B cell (primary cell): Measurements from ENCODE around the gene DLK1.

Experiments
- EZH2 ChIP-seq: IDR thresholded peaks from 2 replicates; pipeline ENCODE4 v1.6.1; 2012; ENCODE audit warnings: borderline replicate concordance, low read depth, mild to moderate bottlenecking, moderate library complexity, low read length; ENCODE audit not compliant: insufficient read depth, poor library complexity, severe bottlenecking
- TF ChIP-seq, protein P1 (sequence below): fragments of 200-600 bp; IDR thresholded peaks from one replicate; pipeline ENCODE4 v1.8.0; 2022; ENCODE audit warnings: antibody characterized with exemption, mild to moderate bottlenecking

DNA sequence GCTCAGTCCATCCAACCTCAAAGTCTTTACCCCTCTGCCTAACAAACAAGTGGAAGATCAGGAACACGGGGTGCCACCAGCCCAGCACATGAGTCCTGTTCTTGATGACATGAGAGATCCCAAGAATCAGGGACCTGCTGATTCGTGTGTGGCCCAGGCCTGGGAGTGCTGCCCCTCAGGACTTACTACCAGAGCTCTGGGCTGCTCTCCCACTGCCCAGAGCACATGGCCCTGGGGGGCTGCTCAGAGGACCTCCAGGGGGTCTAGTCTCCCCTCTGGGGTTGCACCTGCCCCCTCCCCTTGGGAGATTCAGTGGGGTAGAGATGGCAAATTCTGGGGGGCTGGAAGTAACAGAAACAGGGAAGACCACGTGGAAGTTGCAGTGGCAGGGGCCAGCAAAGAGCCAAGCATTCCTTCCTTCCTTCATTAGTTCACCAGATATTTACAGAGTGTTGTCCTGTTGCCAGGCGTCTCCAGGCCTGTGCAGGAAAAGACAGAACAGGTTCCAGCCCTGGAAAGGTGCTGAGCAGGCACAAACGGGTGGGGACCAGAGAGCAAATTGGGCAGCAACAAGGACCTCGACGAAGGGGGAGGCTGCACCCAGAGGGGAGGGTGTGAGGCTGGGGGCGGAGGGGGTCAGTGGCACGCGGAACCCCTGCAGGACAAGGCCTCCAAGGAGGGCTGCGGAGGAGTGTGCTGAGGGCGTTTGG is 54.1 kb downstream of the DLK1 start:
- TF ChIP-seq, protein P1, sequence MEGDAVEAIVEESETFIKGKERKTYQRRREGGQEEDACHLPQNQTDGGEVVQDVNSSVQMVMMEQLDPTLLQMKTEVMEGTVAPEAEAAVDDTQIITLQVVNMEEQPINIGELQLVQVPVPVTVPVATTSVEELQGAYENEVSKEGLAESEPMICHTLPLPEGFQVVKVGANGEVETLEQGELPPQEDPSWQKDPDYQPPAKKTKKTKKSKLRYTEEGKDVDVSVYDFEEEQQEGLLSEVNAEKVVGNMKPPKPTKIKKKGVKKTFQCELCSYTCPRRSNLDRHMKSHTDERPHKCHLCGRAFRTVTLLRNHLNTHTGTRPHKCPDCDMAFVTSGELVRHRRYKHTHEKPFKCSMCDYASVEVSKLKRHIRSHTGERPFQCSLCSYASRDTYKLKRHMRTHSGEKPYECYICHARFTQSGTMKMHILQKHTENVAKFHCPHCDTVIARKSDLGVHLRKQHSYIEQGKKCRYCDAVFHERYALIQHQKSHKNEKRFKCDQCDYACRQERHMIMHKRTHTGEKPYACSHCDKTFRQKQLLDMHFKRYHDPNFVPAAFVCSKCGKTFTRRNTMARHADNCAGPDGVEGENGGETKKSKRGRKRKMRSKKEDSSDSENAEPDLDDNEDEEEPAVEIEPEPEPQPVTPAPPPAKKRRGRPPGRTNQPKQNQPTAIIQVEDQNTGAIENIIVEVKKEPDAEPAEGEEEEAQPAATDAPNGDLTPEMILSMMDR = no peak
- no peak for TF ChIP-seq EZH2
